ENCODE measurements around the gene REEP1. TPM values are rescaled to one million over a fixed set of nuclear protein-coding genes. Genes with fewer than 3 reads are reported as not detected.

The REEP1 gene
- total and polyA plus RNA-seq, 2 experiments from 2014 or later, result 21.5 to 26.5 TPM

GRCh38 chr2:86308984-86309695 is 28.3 kb downstream of the REEP1 start:
- H3K79me2 ChIP-seq, result no peaks in the 10 kb centered on the region
- DNase-seq (ENCODE audit: low spot score), result no peak
- no peak overlapping the region for H3K27ac ChIP-seq
- H3K4me1 ChIP-seq (ENCODE audit: insufficient read depth), result peaks cover 6% of the 10 kb centered on the region
- H3K4me3 ChIP-seq, result no peak overlapping the region
- H3K9me2 ChIP-seq (replicated peaks; ENCODE audit: insufficient read depth), result no peaks in the 10 kb centered on the region
- H3K4me2 ChIP-seq, result no peak overlapping the region
- no peaks in the 10 kb centered on the region for H3K27me3 ChIP-seq
- TF ChIP-seq EZH2phosphoT487 (IDR thresholded peaks at IDR 0.05; ENCODE audit: low read depth, severe bottlenecking, unreplicated experiment) (no peak), EZH2 (IDR thresholded peaks at IDR 0.05; ENCODE audit: borderline replicate concordance) (no peak), CTCF (IDR thresholded peaks at IDR 0.05; ENCODE audit: poor library complexity) (no peak)
- H3K9me3 ChIP-seq (ENCODE audit: low read depth), result no peaks in the 10 kb centered on the region
- H4K20me1 ChIP-seq (ENCODE audit: insufficient read depth, poor library complexity, severe bottlenecking), result no peaks in the 10 kb centered on the region
- 92% methylated on average over 10 of the region's 10 CpGs for WGBS (ENCODE audit: low lambda C conversion rate, missing lambda C conversion rate)
- no peak overlapping the region for H2AFZ ChIP-seq
- H3K36me3 ChIP-seq (replicated peaks; ENCODE audit: insufficient read depth, low read depth), result no peaks in the 10 kb centered on the region

GRCh38 chr2:86308356-86308755 is 29.1 kb downstream of the REEP1 start:
- H3K4me2 ChIP-seq, result no peak overlapping the region
- no peak overlapping the region for H2AFZ ChIP-seq
- peaks cover 6% of the 10 kb centered on the region for H3K4me1 ChIP-seq (ENCODE audit: insufficient read depth)
- no peaks in the 10 kb centered on the region for H3K36me3 ChIP-seq (replicated peaks; ENCODE audit: insufficient read depth, low read depth)
- no peaks in the 10 kb centered on the region for H3K9me3 ChIP-seq (ENCODE audit: low read depth)
- no peaks in the 10 kb centered on the region for H3K27me3 ChIP-seq
- H3K79me2 ChIP-seq, result no peaks in the 10 kb centered on the region
- no peaks in the 10 kb centered on the region for H3K9me2 ChIP-seq (replicated peaks; ENCODE audit: insufficient read depth)
- no peak for DNase-seq (ENCODE audit: low spot score)
- no peak overlapping the region for H3K27ac ChIP-seq
- H4K20me1 ChIP-seq (ENCODE audit: insufficient read depth, poor library complexity, severe bottlenecking), result no peaks in the 10 kb centered on the region
- WGBS (ENCODE audit: low lambda C conversion rate, missing lambda C conversion rate), result 94% methylated on average over 8 of the region's 8 CpGs
- TF ChIP-seq CTCF (IDR thresholded peaks at IDR 0.05; ENCODE audit: poor library complexity), result no peak
- TF ChIP-seq EZH2phosphoT487 (IDR thresholded peaks at IDR 0.05; ENCODE audit: low read depth, severe bottlenecking, unreplicated experiment), result no peak
- no peak for TF ChIP-seq EZH2 (IDR thresholded peaks at IDR 0.05; ENCODE audit: borderline replicate concordance)
- no peak overlapping the region for H3K4me3 ChIP-seq

GRCh38 chr2:86307431-86307830 is 30.0 kb downstream of the REEP1 start:
- Histone ChIP-seq H4K20me1 (ENCODE audit: insufficient read depth, poor library complexity, severe bottlenecking) (no peaks in the 10 kb centered on the region), H3K9me2 (replicated peaks; ENCODE audit: insufficient read depth) (no peaks in the 10 kb centered on the region), H3K36me3 (replicated peaks; ENCODE audit: insufficient read depth, low read depth) (no peaks in the 10 kb centered on the region), H3K4me3 (no peak overlapping the region), H3K79me2 (no peaks in the 10 kb centered on the region), H3K4me2 (no peak overlapping the region), H2AFZ (no peak overlapping the region), H3K27me3 (no peaks in the 10 kb centered on the region), H3K4me1 (ENCODE audit: insufficient read depth) (peaks cover 9% of the 10 kb centered on the region), H3K27ac (no peak overlapping the region), H3K9me3 (ENCODE audit: low read depth) (no peaks in the 10 kb centered on the region)
- TF ChIP-seq EZH2 (IDR thresholded peaks at IDR 0.05; ENCODE audit: borderline replicate concordance) (no peak), CTCF (IDR thresholded peaks at IDR 0.05; ENCODE audit: poor library complexity) (no peak), EZH2phosphoT487 (IDR thresholded peaks at IDR 0.05; ENCODE audit: low read depth, severe bottlenecking, unreplicated experiment) (no peak)
- no peak for DNase-seq (ENCODE audit: low spot score)
- 94% methylated on average over 7 of the region's 7 CpGs for WGBS (ENCODE audit: low lambda C conversion rate, missing lambda C conversion rate)

Data from hepatocyte (in vitro differentiated cells).